A549 (cell line): ENCODE results near the gene FARP2. TPM values are rescaled to one million over a fixed set of nuclear protein-coding genes. Genes with fewer than 3 reads are reported as not detected.

Experiments
- ATAC-seq, 2 experiments: fragments of 200-7000 bp in 1 of 2; fragments of >200 bp in 1 of 2; cut with Nextera tagmentation in 1 of 2; cut with Tn5 transposase in 1 of 2; 3 replicates each; pipeline versions ENCODE4 v1.8.0 to v1.9.1; 2018 to 2020; ENCODE audit warnings: mild to moderate bottlenecking in 1 of 2, moderate library complexity in 1 of 2
- CTCF ChIA-PET: fragments of 300-600 bp; sonication (Branson Sonifier 250); formaldehyde crosslinking; extraction: SDS; loops from one replicate; lab custom pipeline; 2021; ENCODE audit warnings: antibody characterized with exemption, inconsistent platforms; lab: Yijun Ruan, JAX
- POLR2A ChIA-PET: fragments of 350-600 bp; formaldehyde crosslinking; extraction: SDS; loops from one replicate; lab custom pipeline; 2021; ENCODE audit warnings: antibody characterized with exemption, inconsistent platforms; lab: Yijun Ruan, JAX
- DNase-seq, 2 experiments: peaks; one replicate each; pipeline versions ENCODE4 v3.0.0 to v3.0.0-alpha.2; 2011 to 2016; ENCODE audit warnings: low read depth in 1 of 2, low spot score in 1 of 2
- FAIRE-seq: peaks from 2 replicates; lab custom pipeline; 2011; peaks lifted over from hg19 to GRCh38; lab: Jason Lieb, UNC
- H3K27ac ChIP-seq, 2 experiments: fragments of >200 bp; sonication (Bioruptor Twin); formaldehyde crosslinking; 3 replicates each; pipeline ENCODE4 v1.5.1; 2016 to 2017
- H3K4me1 ChIP-seq: fragments of >200 bp; sonication (Bioruptor Twin); formaldehyde crosslinking; 3 replicates; pipeline ENCODE4 v1.6.1; 2016
- H3K4me2 ChIP-seq: fragments of >200 bp; sonication (Bioruptor Twin); formaldehyde crosslinking; 3 replicates; pipeline ENCODE4 v1.6.1; 2016
- H3K4me3 ChIP-seq: fragments of >200 bp; sonication (Bioruptor Twin); formaldehyde crosslinking; 3 replicates; pipeline ENCODE4 v1.5.1; 2016
- H3K9me3 ChIP-seq: fragments of >200 bp; sonication (Bioruptor Twin); formaldehyde crosslinking; 3 replicates; pipeline ENCODE4 v1.6.1; 2016
- BHLHE40 ChIP-seq: IDR thresholded peaks from 2 replicates; pipeline ENCODE4 v1.6.1; 2012; ENCODE audit warnings: low read depth, low read length, inconsistent platforms
- CBX2 ChIP-seq: fragments of 200-600 bp; sonication (generic); IDR thresholded peaks from 2 replicates; pipeline ENCODE4 v1.6.1; 2016; ENCODE audit warnings: low read depth, mild to moderate bottlenecking, borderline replicate concordance
- CHD2 ChIP-seq: fragments of 150-350 bp; IDR thresholded peaks from 2 replicates; pipeline ENCODE4 v1.6.1; 2014; ENCODE audit warnings: low read length; ENCODE audit not compliant: partially characterized antibody
- EHF ChIP-seq: fragments of 250-450 bp; sonication (Bioruptor Pico); IDR thresholded peaks from 2 replicates; pipeline ENCODE4 v1.5.0; 2020; ENCODE audit warnings: mild to moderate bottlenecking
- EHMT2 ChIP-seq: fragments of 200-600 bp; sonication (generic); IDR thresholded peaks from 2 replicates; pipeline ENCODE4 v1.6.1; 2016; ENCODE audit warnings: antibody characterized with exemption, low read depth, mild to moderate bottlenecking, moderate library complexity
- FOXS1 ChIP-seq: fragments of 250-450 bp; sonication (Bioruptor Pico); IDR thresholded peaks from 2 replicates; pipeline ENCODE4 v1.5.0; 2020; ENCODE audit warnings: mild to moderate bottlenecking, moderate library complexity
- HEYL ChIP-seq: fragments of 250-450 bp; sonication (Bioruptor Pico); IDR thresholded peaks from 2 replicates; pipeline ENCODE4 v1.8.0; 2021; ENCODE audit warnings: mild to moderate bottlenecking, moderate library complexity
- HOXB5 ChIP-seq: fragments of 250-450 bp; sonication (Bioruptor Pico); IDR thresholded peaks from 2 replicates; pipeline ENCODE4 v1.5.0; 2020; ENCODE audit warnings: mild to moderate bottlenecking, moderate library complexity
- KDM1A ChIP-seq: fragments of 200-600 bp; sonication (generic); IDR thresholded peaks from 2 replicates; pipeline ENCODE4 v1.6.1; 2016; ENCODE audit warnings: low read depth, mild to moderate bottlenecking
- MAFK ChIP-seq: fragments of 450-650 bp; IDR thresholded peaks from 2 replicates; pipeline ENCODE4 v1.6.1; 2014; ENCODE audit not compliant: partially characterized antibody
- MAZ ChIP-seq: fragments of 150-350 bp; IDR thresholded peaks from 2 replicates; pipeline ENCODE4 v1.6.1; 2014; ENCODE audit warnings: antibody characterized with exemption, low read depth, low read length, borderline replicate concordance
- MYC ChIP-seq: IDR thresholded peaks from 2 replicates; pipeline ENCODE4 v1.6.1; 2012; ENCODE audit warnings: mild to moderate bottlenecking, inconsistent platforms, low read length, improper control_type of control experiment, borderline replicate concordance
- NFE2L2 ChIP-seq: fragments of 150-350 bp; conservative IDR thresholded peaks from 2 replicates; pipeline ENCODE4 v1.6.1; 2014; ENCODE audit warnings: low read length
- NR3C1 ChIP-seq: fragments of >200 bp; sonication (Bioruptor Twin); formaldehyde crosslinking; IDR thresholded peaks from 3 replicates; pipeline ENCODE4 v1.6.1; 2017
- POLR2AphosphoS2 ChIP-seq: conservative IDR thresholded peaks from 2 replicates; pipeline ENCODE4 v1.6.1; 2012; ENCODE audit warnings: low read length, improper control_type of control experiment, inconsistent platforms
- RAD21 ChIP-seq, 2 experiments: fragments of >200 bp in 1 of 2; sonication (Bioruptor Twin) in 1 of 2; formaldehyde crosslinking in 1 of 2; IDR thresholded peaks in 1 of 2; conservative IDR thresholded peaks in 1 of 2; 2 replicates in 1 of 2; 3 replicates in 1 of 2; pipeline ENCODE4 v1.6.1; 2012 to 2018; ENCODE audit warnings: inconsistent platforms in 1 of 2
- RARB ChIP-seq: fragments of 250-450 bp; sonication (Bioruptor Pico); IDR thresholded peaks from 2 replicates; pipeline ENCODE4 v1.8.0; 2021; ENCODE audit warnings: mild to moderate bottlenecking, moderate library complexity
- RCOR1 ChIP-seq: fragments of 150-350 bp; IDR thresholded peaks from 2 replicates; pipeline ENCODE4 v1.6.1; 2014; ENCODE audit warnings: antibody characterized with exemption, low read length, low read depth
- ZC3H11A ChIP-seq: fragments of 450-650 bp; IDR thresholded peaks from 2 replicates; pipeline ENCODE4 v1.6.1; 2014; ENCODE audit warnings: antibody characterized with exemption, mild to moderate bottlenecking
- ZFP36 ChIP-seq: fragments of 450-650 bp; IDR thresholded peaks from 2 replicates; pipeline ENCODE4 v1.6.1; 2014; ENCODE audit warnings: borderline replicate concordance; ENCODE audit not compliant: partially characterized antibody
- ZSCAN20 ChIP-seq: fragments of 250-450 bp; sonication (Bioruptor Pico); IDR thresholded peaks from 2 replicates; pipeline ENCODE4 v1.8.0; 2022; ENCODE audit warnings: mild to moderate bottlenecking, moderate library complexity
- WGBS: methylation state at CpG from one replicate; pipeline ENCODE4 v1.1.6; 2017; ENCODE audit errors: missing lambda C conversion rate; 5-methylcytosine and 5-hydroxymethylcytosine counted together
- polyA plus RNA-seq, 4 experiments: library from polyadenylated mRNA; depleted of rRNA in 3 of 4; stranded (reverse); fragments of >200 nt; fragmentation: RNase III in 1 of 4; extraction: RNeasy Plus Mini Kit Qiagen cat#74134 plus additional on column Dnase treatment in 1 of 4; gene quantifications; 2 replicates in 3 of 4; 3 replicates in 1 of 4; pipeline ENCODE4 v1.2.3, GENCODE V29; 2011 to 2017
- TF ChIP-seq, protein P1 (sequence below): fragments of >200 bp; sonication (Bioruptor Twin); formaldehyde crosslinking; IDR thresholded peaks from 3 replicates; pipeline ENCODE4 v1.5.1; 2016
- TF ChIP-seq, protein P2 (sequence below): IDR thresholded peaks from 2 replicates; pipeline ENCODE4 v1.6.1; 2012
- TF ChIP-seq, protein P3 (sequence below): fragments of 450-650 bp; IDR thresholded peaks from 2 replicates; pipeline ENCODE4 v1.6.1; 2014; ENCODE audit warnings: antibody characterized with exemption
- TF ChIP-seq, protein P4 (sequence below): fragments of 250-450 bp; sonication (Bioruptor Pico); IDR thresholded peaks from 2 replicates; pipeline ENCODE4 v1.5.0; 2021; ENCODE audit warnings: mild to moderate bottlenecking, moderate library complexity, borderline replicate concordance
- TF ChIP-seq, protein P5 (sequence below): IDR thresholded peaks from 2 replicates; pipeline ENCODE4 v1.6.1; 2012
- TF ChIP-seq, protein P6 (sequence below): fragments of >200 bp; sonication (Bioruptor Twin); formaldehyde crosslinking; IDR thresholded peaks from 3 replicates; pipeline ENCODE4 v1.6.1; 2016

Gene FARP2
- polyA plus RNA-seq, 2 of the 4 experiments (the other 2 are of a cell fraction) = 17.0 to 29.1 TPM

DNA sequence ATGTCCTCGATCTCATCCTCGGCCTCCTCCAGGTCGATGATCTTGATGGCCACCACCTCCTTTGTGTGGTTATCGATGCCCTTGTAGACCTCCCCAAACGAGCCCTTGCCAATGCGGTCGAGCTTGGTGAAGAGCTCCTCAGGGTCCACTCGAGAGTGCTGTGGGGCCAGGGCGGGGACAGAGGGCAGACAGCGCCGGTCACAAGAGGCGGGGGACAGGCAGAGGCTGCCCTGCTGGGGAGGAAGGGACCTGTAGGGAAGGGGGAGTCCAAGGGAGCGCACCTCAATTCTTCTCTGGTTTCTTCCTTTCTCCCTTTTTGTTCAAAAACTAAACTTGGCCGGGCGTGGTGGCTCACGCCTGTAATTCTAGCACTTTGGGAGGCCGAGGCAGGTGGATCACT is 145.5 kb downstream of the FARP2 start:
- ChIA-PET CTCF (interaction anchor here (0.5 to 1.3 kb wide), 2 partner anchors 34 to 158 kb away, joined by 3 read pairs; no protein-coding TSS in a partner anchor), POLR2A (no interaction called here)
- no peak for FAIRE-seq

DNA sequence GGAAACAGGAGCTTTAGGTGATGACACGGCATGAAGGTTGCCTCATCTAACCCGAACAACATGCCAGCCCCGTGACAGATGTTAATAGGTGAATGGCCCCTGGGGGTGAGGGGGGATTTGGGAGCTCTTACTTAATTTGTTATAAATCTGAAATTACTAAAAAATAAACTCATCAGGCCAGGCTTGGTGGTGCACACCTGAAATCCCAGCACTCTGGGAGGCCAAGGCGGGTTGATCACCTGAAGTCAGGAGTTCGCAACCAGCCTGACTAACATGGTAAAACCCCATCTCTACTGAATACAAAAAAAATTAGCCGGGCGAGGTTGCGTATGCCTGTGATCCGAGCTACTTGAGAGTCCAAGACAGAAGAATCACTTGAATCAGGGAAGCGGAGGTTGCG is 146.2 kb downstream of the FARP2 start:
- H3K4me3 ChIP-seq = no peak overlapping the region
- ATAC-seq (no peak), FAIRE-seq (no peak), DNase-seq (no peak)
- H3K27ac ChIP-seq = no peak overlapping the region
- 90% methylated on average over 11 of the region's 11 CpGs for WGBS
- TF ChIP-seq HEYL (CRISPR knock-in tag) (no peak), RCOR1 (no peak), BHLHE40 (no peak), MAFK (no peak), MAZ (no peak), MYC (no peak), ZFP36 (no peak), NR3C1 (no peak), ZC3H11A (no peak), POLR2AphosphoS2 (no peak), NFE2L2 (no peak), KDM1A (no peak), RAD21 (conservative IDR thresholded peaks at IDR 0.05 in 1 of 2, IDR thresholded peaks at IDR 0.05 in 1 of 2) (no peak), CHD2 (no peak)
- TF ChIP-seq, protein P1, sequence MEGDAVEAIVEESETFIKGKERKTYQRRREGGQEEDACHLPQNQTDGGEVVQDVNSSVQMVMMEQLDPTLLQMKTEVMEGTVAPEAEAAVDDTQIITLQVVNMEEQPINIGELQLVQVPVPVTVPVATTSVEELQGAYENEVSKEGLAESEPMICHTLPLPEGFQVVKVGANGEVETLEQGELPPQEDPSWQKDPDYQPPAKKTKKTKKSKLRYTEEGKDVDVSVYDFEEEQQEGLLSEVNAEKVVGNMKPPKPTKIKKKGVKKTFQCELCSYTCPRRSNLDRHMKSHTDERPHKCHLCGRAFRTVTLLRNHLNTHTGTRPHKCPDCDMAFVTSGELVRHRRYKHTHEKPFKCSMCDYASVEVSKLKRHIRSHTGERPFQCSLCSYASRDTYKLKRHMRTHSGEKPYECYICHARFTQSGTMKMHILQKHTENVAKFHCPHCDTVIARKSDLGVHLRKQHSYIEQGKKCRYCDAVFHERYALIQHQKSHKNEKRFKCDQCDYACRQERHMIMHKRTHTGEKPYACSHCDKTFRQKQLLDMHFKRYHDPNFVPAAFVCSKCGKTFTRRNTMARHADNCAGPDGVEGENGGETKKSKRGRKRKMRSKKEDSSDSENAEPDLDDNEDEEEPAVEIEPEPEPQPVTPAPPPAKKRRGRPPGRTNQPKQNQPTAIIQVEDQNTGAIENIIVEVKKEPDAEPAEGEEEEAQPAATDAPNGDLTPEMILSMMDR = no peak
- TF ChIP-seq, protein P2, sequence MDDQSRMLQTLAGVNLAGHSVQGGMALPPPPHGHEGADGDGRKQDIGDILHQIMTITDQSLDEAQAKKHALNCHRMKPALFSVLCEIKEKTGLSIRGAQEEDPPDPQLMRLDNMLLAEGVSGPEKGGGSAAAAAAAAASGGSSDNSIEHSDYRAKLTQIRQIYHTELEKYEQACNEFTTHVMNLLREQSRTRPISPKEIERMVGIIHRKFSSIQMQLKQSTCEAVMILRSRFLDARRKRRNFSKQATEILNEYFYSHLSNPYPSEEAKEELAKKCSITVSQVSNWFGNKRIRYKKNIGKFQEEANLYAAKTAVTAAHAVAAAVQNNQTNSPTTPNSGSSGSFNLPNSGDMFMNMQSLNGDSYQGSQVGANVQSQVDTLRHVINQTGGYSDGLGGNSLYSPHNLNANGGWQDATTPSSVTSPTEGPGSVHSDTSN = no peak
- TF ChIP-seq, protein P3, sequence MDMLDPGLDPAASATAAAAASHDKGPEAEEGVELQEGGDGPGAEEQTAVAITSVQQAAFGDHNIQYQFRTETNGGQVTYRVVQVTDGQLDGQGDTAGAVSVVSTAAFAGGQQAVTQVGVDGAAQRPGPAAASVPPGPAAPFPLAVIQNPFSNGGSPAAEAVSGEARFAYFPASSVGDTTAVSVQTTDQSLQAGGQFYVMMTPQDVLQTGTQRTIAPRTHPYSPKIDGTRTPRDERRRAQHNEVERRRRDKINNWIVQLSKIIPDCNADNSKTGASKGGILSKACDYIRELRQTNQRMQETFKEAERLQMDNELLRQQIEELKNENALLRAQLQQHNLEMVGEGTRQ = no peak
- TF ChIP-seq, protein P4, sequence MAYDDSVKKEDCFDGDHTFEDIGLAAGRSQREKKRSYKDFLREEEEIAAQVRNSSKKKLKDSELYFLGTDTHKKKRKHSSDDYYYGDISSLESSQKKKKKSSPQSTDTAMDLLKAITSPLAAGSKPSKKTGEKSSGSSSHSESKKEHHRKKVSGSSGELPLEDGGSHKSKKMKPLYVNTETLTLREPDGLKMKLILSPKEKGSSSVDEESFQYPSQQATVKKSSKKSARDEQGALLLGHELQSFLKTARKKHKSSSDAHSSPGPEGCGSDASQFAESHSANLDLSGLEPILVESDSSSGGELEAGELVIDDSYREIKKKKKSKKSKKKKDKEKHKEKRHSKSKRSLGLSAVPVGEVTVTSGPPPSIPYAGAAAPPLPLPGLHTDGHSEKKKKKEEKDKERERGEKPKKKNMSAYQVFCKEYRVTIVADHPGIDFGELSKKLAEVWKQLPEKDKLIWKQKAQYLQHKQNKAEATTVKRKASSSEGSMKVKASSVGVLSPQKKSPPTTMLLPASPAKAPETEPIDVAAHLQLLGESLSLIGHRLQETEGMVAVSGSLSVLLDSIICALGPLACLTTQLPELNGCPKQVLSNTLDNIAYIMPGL (CRISPR knock-in tag) = no peak
- TF ChIP-seq, protein P5, sequence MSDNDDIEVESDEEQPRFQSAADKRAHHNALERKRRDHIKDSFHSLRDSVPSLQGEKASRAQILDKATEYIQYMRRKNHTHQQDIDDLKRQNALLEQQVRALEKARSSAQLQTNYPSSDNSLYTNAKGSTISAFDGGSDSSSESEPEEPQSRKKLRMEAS = no peak
- TF ChIP-seq, protein P6, sequence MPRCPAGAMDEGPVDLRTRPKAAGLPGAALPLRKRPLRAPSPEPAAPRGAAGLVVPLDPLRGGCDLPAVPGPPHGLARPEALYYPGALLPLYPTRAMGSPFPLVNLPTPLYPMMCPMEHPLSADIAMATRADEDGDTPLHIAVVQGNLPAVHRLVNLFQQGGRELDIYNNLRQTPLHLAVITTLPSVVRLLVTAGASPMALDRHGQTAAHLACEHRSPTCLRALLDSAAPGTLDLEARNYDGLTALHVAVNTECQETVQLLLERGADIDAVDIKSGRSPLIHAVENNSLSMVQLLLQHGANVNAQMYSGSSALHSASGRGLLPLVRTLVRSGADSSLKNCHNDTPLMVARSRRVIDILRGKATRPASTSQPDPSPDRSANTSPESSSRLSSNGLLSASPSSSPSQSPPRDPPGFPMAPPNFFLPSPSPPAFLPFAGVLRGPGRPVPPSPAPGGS = no peak
- POLR2A ChIA-PET = no interaction called here
- H3K4me2 ChIP-seq = no peak overlapping the region
- no peaks in the 10 kb centered on the region for H3K9me3 ChIP-seq
- CTCF ChIA-PET = interaction anchor here (1.3 kb wide), 1 partner anchor 157 kb away, joined by 3 read pairs; no protein-coding TSS in a partner anchor
- H3K4me1 ChIP-seq = peaks cover 8% of the 10 kb centered on the region; the same call in 2 of the 3 replicates

More for the DNA sequence above, 145.5 kb downstream of the FARP2 start:
- 95% methylated on average over 17 of the region's 17 CpGs for WGBS
- no peak overlapping the region for H3K4me3 ChIP-seq
- H3K27ac ChIP-seq = no peak overlapping the region
- ATAC-seq (no peak), DNase-seq (no peak)
- TF ChIP-seq HOXB5 (no peak), CBX2 (no peak), KDM1A (no peak), RARB (CRISPR knock-in tag) (no peak), EHF (CRISPR knock-in tag) (no peak), ZSCAN20 (CRISPR knock-in tag) (no peak), ZFP36 (no peak), HEYL (CRISPR knock-in tag) (no peak), FOXS1 (CRISPR knock-in tag) (no peak), EHMT2 (no peak)
- TF ChIP-seq, protein P3 = no peak
- no peaks in the 10 kb centered on the region for H3K9me3 ChIP-seq
- no peak overlapping the region for H3K4me2 ChIP-seq
- peaks cover under 1% of the 10 kb centered on the region; the same call in 1 of the 3 replicates for H3K4me1 ChIP-seq
